Activated CD8-positive, alpha-beta memory T cell treated with anti-CD3 and anti-CD28 coated beads, Interleukin-2, amount 50 U/mL, for 24 hours (primary cell): ENCODE results near the gene RAB11B.
"Not testable (repeated sequence)": the region's sequence is repeated elsewhere in the genome, so short reads cannot be mapped to it uniquely, and the experiment has no call there.

Experiments used
- DNase-seq: peaks from one replicate; pipeline ENCODE4 v3.0.0-alpha.2; 2020; ENCODE audit errors: extremely low read depth

Gene RAB11B

GRCh38 chr19:8429044-8429443 is 38.9 kb downstream of the RAB11B start:
- DNase-seq = no peak

GRCh38 chr19:8429826-8430225 is 39.7 kb downstream of the RAB11B start:
- DNase-seq = no peak

- DNase-seq = no peak
Observed at GRCh38 chr19:8430650-8431049, 40.5 kb downstream of the RAB11B start.

- no peak for DNase-seq
Observed at GRCh38 chr19:8438236-8438635, 48.1 kb downstream of the RAB11B start.

- no peak for DNase-seq
Observed at GRCh38 chr19:8441725-8442544, 51.8 kb downstream of the RAB11B start.

- not testable (repeated sequence) for DNase-seq
Observed at GRCh38 chr19:8444140-8444676, 54.0 kb downstream of the RAB11B start.

GRCh38 chr19:8444677-8445487 is 54.7 kb downstream of the RAB11B start, which contains the start of gene HNRNPM:
Gene HNRNPM, plus strand, starts transcription at chr19:8444975. Its CDS starts 24 bp downstream, at chr19:8444999.
- peak; percentile 100 for DNase-seq

GRCh38 chr19:8445488-8446001 is 55.4 kb downstream of the RAB11B start:
- DNase-seq = no peak

- no peak for DNase-seq
Observed at GRCh38 chr19:8446061-8446709, 56.0 kb downstream of the RAB11B start.

GRCh38 chr19:8449830-8450229 is 59.7 kb downstream of the RAB11B start:
- no peak for DNase-seq

- no peak for DNase-seq
Observed at GRCh38 chr19:8451377-8451776, 61.2 kb downstream of the RAB11B start.

- DNase-seq = no peak
Observed at GRCh38 chr19:8451885-8452284, 61.7 kb downstream of the RAB11B start.

GRCh38 chr19:8452446-8453123 is 62.4 kb downstream of the RAB11B start:
- DNase-seq = no peak

GRCh38 chr19:8453616-8454015 is 63.5 kb downstream of the RAB11B start:
- no peak for DNase-seq
